GM18517 (cell line): ENCODE results near the gene CEP170B.
"Not testable (repeated sequence)": the region's sequence is repeated elsewhere in the genome, so short reads cannot be mapped to it uniquely, and the experiment has no call there.

Source experiments
- ATAC-seq: cut with Tn5 transposase; IDR thresholded peaks from one replicate; pipeline ENCODE4 v1.9.1; 2021; ENCODE audit warnings: mild to moderate bottlenecking, moderate library complexity; ENCODE audit not compliant: unreplicated experiment

CEP170B gene

DNA sequence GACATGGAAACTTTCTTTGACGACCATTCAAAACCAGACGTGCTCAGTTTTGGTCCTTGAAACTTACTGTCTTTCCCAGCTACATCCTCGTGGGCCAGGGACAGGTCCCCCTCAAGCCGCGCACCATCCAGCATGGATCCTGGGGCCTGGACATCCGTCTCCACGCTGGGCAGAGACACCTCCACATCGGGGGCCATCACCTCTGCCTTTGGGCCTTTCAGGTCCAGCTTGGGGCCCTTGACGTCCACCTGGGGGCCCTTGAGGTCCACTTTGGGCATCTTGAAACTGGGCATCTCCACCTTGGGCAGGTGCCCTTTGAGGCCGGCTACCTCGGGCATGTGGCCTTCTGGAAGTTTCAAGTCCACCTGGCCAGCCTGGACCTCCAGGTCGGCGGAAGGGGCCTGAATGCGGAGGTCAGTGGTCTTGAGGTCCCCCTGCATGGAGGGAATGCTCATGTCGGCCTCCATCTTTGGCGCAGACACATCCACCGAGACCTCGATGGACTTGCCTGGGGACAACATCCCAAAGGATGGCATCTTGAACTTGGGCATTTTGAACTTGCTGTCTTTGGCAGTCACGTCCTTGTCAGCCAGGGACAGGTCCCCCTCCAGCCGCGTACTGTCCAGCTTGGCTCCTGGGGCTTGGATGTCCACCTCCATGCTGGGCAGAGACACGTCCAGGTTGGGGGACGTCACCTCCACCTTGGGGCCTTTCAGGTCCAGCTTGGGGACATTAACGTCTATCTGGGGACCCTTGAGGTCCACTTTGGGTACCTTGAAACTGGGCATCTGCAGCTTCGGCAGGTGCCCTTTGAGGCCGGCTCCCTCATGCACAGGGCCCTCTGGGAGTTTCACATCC is 76.7 kb downstream of the CEP170B start:
- no peak for ATAC-seq

DNA sequence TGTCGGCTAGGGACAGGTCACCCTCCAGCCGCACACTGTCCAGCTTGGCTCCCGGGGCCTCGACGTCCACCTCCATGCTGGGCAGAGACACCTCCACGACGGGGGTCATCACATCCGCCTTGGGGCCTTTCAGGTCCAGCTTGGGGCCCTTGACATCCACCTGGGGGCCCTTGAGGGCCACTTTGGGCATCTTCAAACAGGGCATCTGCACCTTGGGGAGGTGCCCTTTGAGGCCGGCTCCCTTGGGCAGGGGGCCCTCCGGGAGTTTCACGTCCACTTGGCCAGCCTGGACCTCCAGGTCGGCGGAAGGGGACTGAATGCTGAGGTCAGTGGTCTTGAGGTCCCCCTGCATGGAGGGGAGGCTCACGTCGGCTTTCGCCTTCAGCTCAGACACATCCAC is 77.5 kb downstream of the CEP170B start:
- no peak for ATAC-seq

DNA sequence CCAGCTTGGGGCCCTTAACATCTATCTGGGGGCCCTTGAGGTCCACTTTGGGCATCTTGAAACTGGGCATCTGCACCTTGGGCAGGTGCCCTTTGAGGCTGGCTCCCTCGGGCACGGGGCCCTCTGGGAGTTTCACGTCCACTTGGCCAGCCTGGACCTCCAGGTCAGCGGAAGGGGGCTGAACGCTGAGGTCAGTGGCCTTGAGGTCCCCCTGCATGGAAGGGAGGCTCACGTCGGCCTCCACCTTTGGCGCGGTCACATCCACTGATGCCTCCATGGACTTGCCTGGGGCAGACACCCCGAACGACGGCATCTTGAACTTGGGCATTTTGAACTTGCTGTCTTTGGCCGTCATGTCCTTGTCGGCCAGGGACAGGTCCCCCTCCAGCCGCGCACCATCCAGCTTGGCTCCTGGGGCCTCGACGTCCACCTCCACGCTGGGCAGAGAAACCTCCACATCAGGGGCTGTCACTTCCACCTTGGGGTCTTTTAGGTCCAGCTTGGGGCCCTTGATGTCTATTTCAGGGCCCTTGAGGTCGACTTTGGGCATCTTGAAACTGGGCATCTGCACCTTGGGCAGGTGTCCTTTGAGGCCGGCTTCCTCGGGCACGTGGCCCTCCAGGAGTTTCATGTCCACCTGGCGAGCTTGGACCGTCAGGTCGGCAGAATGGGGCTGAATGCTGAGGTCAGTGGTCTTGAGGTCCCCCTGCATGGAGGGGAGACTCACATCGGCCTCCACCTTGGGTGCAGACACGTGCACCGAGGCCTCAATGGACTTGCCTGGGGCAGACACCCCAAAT is 78.3 kb downstream of the CEP170B start:
- not testable (repeated sequence) for ATAC-seq

DNA sequence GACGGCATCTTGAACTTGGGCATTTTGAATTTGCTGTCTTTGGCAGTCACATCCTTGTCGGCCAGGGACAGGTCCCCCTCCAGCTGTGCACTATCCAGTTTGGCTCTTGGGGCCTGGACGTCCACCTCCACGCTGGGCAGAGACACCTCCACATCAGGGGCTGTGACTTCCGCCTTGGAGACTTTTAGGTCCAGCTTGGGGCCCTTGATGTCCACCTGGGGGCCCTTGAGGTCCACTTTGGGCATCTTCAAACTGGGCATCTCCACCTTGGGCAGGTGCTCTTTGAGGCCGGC is 78.9 kb downstream of the CEP170B start:
- ATAC-seq: not testable (repeated sequence)

DNA sequence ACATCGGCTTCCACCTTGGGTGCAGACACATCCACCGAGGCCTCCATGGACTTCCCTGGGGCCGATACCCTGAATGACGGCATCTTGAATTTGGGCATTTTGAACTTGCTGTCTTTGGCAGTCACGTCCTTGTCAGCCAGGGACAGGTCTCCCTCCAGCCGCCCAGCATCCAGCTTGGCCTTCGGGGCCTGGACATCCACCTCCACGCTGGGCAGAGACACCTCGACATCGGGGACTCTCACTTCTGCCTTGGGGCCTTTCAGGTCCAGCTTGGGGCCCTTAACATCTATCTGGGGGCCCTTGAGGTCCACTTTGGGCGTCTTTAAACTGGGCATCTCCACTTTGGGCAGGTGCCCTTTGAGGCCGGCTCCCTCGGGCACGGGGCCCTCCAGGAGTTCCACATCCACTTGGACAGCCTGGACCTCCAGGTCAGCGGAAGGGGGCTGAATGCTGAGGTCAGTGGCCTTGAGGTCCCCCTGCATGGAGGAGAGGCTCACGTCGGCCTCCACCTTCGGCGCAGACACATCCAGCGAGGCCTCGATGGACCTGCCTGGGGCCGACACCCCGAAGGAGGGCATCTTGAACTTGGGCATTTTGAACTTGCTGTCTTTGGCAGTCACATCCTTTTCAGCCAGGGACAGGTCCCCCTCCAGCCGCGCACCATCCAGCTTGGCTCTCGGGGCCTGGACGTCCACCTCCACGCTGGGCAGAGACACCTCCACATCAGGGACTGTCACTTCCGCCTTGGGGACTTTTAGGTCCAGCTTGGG is 79.6 kb downstream of the CEP170B start:
- ATAC-seq: not testable (repeated sequence)

DNA sequence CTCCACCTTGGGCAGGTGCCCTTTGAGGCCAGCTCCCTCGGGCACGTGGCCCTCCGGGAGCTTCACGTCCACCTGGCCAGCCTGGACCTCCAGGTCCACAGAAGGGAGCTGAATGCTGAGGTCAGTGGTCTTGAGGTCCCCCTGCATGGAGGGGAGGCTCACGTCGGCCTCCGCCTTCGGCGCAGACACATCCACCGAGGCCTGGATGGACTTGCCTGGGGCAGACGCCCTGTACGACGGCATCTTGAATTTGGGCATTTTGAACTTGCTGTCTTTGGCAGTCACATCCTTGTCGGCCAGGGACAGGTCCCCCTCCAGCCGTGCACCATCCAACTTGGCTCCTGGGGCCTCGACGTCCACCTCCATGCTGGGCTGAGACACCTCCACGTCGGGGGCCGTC is 80.2 kb downstream of the CEP170B start:
- ATAC-seq: not testable (repeated sequence)
